NCI-H510A treated with DMSO at 0.1 percent for 48 hours (cell line): ENCODE measurements around the gene ERBB4.

ENCODE experiments used
- DNase-seq: peaks from one replicate; lab custom pipeline; 2025; lab: John Stamatoyannopoulos, UW

Gene ERBB4

GRCh38 chr2:212428681-212429478 lies 109.7 kb downstream of the ERBB4 start:
- DNase-seq, result no peak

GRCh38 chr2:212427638-212428037 lies 111.0 kb downstream of the ERBB4 start:
- no peak for DNase-seq

GRCh38 chr2:212426637-212427412 lies 111.8 kb downstream of the ERBB4 start:
- DNase-seq, result no peak

- DNase-seq, result no peak
Measured at GRCh38 chr2:212424082-212424481, 114.5 kb downstream of the ERBB4 start.

GRCh38 chr2:212423089-212423488 lies 115.5 kb downstream of the ERBB4 start:
- DNase-seq, result no peak

DNA sequence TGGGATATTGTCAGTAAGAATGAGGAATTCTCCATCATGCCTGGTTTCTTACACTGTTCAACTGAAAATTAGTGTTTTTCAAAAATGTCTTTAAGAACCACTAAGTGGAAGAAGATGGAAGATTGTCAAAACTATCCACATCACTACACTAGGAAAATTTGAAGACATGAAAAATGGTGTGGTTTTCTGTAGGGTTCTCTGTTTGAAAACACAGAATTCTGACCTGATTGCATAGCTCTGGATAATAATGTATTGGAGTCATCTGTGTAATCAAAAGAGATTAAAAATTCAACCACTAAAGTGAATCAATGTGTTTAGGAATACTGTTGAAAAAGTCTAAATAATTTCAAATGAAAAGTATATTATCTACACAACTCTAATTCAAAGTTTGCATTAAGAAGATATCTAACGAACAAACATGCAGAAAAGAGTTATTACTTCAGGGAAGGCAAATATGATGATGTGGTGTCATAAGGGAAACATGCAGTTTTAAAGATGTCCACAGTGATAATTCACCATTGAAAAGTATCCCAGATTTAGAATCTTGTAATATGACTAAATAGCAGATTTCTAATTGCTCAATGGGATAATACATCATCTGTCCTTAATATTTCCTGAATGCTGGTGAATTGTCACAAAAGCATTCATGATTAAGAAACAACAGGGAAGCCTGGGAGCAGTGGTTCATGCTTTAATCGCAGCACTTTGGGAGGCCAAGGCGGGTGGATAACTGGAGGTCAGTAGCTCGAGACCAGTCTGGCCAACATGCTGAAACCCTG lies 116.9 kb downstream of the ERBB4 start:
- DNase-seq, result no peak

DNA sequence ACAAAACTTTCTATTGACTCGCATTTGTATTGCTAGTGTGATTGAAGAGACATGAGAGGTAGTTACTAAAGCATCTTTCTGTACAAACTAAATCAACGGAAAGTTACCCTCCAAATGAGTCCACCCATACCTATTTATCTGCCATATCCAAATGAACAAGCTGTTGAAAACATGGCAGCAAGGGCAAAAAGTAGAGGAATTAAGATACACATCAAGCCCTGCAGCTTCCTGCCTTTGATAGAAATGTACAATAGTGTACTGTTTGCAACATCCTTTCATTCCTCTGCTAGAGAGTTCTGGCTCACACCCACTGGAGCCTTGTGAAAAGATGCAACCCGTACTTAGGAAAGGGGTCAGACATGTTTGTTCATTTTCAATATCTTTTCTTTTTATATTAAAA lies 122.5 kb downstream of the ERBB4 start:
- no peak for DNase-seq

DNA sequence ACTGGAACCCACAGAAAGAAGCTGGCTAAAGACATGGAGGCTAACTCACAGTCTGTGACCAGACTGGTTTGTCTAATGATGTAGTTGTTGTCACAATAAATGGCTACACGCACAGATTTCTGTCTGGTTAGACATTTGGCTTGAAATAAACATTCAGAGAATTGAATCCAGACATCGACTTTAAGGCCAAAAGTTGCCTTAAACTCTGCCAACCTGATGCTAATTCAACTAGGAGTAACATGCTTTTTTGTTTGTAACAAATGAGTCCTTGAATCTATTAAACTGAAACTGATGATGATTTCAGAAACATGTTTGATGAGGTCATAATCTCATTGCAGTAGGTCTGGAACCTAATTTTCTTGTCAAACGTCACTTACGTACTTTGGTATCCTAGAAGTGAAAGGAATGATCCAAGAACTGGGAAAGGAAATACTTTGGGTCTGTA lies 123.8 kb downstream of the ERBB4 start:
- no peak for DNase-seq

DNA sequence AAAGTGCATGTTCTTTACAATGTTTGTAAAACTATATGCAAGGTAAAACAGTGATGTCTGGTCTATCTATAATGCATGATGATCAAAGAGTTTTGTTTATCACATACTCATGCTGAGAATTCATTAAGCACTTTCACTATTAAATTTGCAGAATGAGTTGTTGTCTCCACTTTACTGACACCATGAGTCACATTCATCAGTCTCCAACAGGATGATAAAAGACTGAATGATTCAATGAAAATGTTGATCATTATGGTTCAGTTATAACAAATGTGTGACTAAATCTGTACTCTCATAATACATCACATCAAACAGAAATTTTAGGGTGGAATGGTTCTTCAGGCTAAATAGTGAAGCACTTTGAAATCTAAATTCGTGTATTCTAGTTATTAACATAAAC lies 129.0 kb downstream of the ERBB4 start:
- no peak for DNase-seq

DNA sequence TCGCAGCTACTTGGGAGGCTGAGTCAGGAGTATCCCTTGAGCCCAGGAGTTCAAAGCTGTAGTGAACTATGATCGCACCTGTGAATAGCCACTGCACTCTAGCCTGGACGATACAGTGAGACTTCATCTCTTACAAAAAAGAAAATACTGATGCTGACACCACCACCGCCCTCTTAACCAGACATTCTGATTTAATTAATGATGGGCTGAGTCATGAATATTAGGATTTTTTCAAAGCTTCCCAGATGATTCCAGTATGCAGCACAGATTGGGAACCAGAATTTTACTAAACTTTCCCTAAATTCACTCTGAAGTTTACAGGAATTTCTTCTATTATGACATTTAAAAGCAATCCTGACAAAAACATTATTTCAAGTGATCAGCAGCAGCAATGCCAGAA lies 130.1 kb downstream of the ERBB4 start:
- DNase-seq, result no peak

GRCh38 chr2:212406716-212407115 lies 131.9 kb downstream of the ERBB4 start:
- no peak for DNase-seq

DNA sequence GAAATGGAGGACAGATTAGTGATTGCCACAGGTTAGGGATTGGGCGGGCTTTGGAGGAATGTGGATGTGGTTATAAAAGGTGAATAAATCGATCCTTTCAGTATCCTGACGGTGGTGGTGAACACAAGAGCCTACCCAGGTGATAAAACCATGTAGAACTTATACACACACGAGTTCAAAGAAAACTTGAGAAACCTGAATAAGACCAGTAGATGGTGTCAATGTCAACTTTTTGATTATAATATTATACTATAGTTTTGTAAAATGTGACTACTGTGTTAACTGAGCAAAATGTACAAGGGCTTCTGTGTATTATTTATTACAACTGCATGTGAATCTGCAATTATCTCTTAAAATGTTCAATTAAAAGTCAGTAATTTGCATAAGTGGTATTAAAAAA lies 136.3 kb downstream of the ERBB4 start:
- DNase-seq, result no peak

- no peak for DNase-seq
Measured at GRCh38 chr2:212398316-212398715, 140.3 kb downstream of the ERBB4 start.

DNA sequence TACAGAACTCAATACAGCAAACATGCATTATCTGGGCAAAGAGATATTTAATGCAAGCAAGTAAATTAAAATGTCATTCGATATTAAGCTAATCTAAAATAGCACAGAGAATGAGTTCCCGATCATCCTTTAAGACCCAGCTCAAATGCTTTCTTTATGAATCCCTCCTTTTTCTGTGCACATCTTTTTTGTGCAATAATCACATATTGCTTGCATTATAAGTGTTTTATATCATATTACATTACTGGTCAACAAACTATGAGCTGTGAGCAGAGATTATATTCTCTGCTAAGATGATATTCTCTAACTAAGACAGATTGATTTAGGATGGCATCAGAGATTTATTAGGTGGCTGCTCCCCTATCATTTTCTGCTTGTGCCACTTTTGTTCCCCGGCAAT lies 146.1 kb downstream of the ERBB4 start:
- DNase-seq, result no peak

DNA sequence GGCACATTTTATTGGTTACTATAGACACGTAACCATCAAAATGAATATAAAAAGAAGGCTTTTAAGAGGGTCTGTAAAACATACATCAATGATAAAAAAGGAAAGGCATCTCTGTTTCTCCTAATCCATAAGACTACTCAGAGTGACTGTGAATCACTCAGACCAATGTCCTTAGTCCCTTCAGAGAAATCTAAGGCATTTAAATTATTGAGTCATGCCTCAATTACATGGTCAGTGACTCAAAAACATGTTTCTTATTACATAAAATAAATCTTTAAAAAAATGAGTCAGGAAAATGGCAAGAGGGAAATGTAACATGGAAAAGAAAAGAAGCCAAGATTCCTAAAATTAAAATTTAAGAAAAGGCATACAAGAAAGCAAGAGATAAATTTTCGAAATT lies 146.6 kb downstream of the ERBB4 start:
- DNase-seq, result no peak

- no peak for DNase-seq
Measured at GRCh38 chr2:212387146-212387545, 151.5 kb downstream of the ERBB4 start.

DNA sequence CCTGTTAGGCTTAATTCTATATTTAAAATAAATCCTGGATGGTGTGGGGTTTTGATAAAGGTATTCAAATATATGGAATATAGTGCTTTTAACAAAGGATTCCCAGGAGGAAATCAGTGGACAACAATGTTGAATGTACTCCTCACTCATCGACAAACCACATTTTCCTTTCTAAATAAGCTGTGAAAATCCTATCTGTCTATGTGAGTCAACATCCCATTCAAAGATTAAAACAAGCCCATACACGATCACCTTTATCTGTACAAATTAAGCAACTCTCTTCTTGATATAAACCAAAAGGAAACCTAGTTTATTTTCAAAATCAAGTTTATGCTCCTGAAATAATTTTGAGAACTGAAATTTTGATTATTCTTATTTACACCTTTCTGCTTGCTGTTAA lies 153.4 kb downstream of the ERBB4 start:
- DNase-seq, result no peak

DNA sequence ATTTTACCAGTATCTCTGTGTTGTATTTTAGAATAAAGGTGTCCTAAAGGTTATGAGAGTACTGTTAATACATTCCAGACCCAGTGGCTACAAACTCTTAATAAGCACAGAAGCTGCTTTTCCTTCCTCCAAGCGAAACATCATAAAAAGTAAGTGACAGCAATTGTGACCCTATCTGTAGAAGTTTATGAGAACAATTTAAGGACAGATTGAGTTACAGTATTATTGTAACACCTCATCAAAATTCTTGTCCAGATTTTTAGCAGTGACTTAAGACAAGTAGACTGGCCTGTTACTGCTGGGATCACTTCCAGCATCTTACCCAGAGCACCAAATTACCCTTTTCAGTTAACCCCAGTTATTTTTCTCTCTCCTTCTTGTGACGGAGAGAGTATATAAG lies 154.6 kb downstream of the ERBB4 start:
- no peak for DNase-seq

- DNase-seq, result no peak
Measured at GRCh38 chr2:212381428-212382102, 157.0 kb downstream of the ERBB4 start.

- DNase-seq, result no peak
Measured at GRCh38 chr2:212379103-212379502, 159.5 kb downstream of the ERBB4 start.

DNA sequence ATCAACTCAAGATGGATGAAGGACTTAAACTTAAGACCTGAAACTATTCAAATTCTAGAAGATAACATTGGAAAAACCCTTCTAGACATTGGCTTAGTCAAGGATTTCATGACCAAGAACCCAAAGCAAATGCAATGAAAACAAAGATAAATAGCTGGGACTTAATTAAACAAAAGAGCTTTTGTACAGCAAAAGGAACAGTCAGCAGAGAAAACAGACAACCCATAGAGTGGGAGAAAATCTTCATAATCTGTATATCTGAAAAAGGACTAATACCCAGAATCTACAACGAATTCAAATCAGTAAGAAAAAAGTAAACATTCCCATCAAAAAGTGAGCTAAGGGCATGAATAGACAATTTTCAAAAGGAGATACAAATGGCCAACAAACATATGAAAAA lies 171.2 kb downstream of the ERBB4 start:
- no peak for DNase-seq
